Stimulated activated effector memory CD8-positive, alpha-beta T cell treated with anti-CD3 and anti-CD28 coated beads, Interleukin-12 subunit alpha, Interleukin-12 subunit beta, amount 100 ng/mL, for 72 hours (primary cell): ENCODE results near the gene VWA3B.
A peak's percentile ranks its signal among the peaks of the same experiment; 100 is the strongest.
"Not testable (repeated sequence)": the region's sequence is repeated elsewhere in the genome, so short reads cannot be mapped to it uniquely, and the experiment has no call there.

ENCODE experiments used
- ATAC-seq: fragments of 150-1000 bp; cut with Tn5 transposase; 2 replicates; pipeline ENCODE4 v1.10.0; 2021
- DNase-seq, 2 donors: peaks; one replicate each; pipeline ENCODE4 v3.0.0; 2021 to 2022; ENCODE audit warnings: low spot score in 2 of 2
- H3K27ac Mint-ChIP-seq: one replicate; pipeline ENCODE4 v1.8.0; 2022; ENCODE audit warnings: mild to moderate bottlenecking, mixed read lengths
- H3K36me3 Mint-ChIP-seq: one replicate; pipeline ENCODE4 v1.8.0; 2022; ENCODE audit warnings: mild to moderate bottlenecking, mixed read lengths
- H3K4me1 Mint-ChIP-seq: one replicate; pipeline ENCODE4 v1.8.0; 2022; ENCODE audit warnings: mixed read lengths
- H3K4me3 Mint-ChIP-seq: one replicate; pipeline ENCODE4 v1.8.0; 2022; ENCODE audit warnings: mild to moderate bottlenecking, mixed read lengths
- H3K9me3 Mint-ChIP-seq: one replicate; pipeline ENCODE4 v1.8.0; 2022; ENCODE audit warnings: mixed read lengths

VWA3B gene

DNA sequence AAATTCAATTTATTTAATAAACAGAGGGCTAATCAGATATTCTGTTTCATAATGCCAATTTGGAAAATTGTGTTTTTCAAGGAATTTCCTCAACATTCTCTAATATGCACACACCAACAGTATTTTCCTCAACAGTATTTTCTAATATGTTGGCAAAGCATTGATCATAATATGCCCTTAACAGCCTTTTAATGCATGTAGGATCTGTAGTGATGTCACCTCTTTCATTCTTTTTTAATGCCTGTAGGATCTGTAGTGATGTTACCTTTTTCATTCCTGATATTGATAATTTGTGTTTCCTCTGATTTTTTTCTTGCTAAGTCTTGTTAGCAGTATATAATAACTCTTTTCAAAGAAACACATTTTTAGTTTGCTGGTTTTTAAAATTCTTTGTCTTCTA lies 15.9 kb downstream of the VWA3B start:
- Mint-ChIP-seq H3K27ac (no peak overlapping the region), H3K4me3 (no peak overlapping the region), H3K36me3 (no peaks in the 10 kb centered on the region), H3K9me3 (peaks cover 16% of the 10 kb centered on the region), H3K4me1 (no peaks in the 10 kb centered on the region)
- no peak for ATAC-seq
- no peak for DNase-seq

DNA sequence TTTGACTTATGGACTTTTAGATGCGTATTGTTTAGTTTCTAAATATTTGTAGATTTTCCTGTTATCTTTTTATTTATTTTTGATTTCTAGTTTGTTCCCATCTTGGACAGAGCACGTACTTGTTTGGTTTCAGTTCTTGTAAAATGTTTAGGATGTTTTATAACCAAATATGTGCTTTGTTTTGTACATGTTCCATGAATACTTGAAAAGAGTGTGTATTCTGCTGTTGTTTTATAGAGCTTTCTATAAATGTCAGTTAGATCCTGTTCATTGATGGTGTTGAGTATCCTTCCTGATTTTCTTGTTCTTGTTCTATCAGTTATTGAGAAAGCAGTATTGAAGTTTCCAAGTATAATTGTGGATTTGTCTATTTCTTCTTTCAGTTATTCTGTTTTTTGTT lies 21.1 kb downstream of the VWA3B start:
- DNase-seq: no peak
- Mint-ChIP-seq H3K9me3 (peaks cover 19% of the 10 kb centered on the region), H3K36me3 (no peaks in the 10 kb centered on the region), H3K4me1 (no peaks in the 10 kb centered on the region), H3K27ac (no peak overlapping the region), H3K4me3 (no peak overlapping the region)
- ATAC-seq: no peak

DNA sequence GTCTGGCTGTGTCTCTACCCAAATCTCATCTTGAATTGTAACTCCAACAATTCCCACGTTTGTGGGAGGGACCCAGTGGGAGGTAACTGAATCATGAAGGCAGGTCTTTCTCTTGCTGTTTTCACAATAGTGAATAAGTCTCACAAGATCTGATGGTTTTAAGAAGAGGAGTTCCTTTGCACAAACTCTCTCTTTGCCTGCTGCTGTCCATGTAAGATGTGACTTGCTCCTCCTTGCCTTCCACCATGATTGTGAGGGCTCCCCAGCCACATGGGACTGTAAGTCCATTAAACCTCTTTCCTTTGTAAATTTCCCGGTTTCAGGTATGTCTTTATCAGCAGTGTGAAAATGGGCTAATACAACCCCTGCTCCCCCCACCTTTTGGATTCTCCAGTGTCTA lies 23.8 kb downstream of the VWA3B start:
- Mint-ChIP-seq H3K27ac (no peak overlapping the region), H3K9me3 (peaks cover 11% of the 10 kb centered on the region), H3K36me3 (no peaks in the 10 kb centered on the region), H3K4me1 (no peaks in the 10 kb centered on the region), H3K4me3 (no peak overlapping the region)
- ATAC-seq (no peak), DNase-seq (no peak)

DNA sequence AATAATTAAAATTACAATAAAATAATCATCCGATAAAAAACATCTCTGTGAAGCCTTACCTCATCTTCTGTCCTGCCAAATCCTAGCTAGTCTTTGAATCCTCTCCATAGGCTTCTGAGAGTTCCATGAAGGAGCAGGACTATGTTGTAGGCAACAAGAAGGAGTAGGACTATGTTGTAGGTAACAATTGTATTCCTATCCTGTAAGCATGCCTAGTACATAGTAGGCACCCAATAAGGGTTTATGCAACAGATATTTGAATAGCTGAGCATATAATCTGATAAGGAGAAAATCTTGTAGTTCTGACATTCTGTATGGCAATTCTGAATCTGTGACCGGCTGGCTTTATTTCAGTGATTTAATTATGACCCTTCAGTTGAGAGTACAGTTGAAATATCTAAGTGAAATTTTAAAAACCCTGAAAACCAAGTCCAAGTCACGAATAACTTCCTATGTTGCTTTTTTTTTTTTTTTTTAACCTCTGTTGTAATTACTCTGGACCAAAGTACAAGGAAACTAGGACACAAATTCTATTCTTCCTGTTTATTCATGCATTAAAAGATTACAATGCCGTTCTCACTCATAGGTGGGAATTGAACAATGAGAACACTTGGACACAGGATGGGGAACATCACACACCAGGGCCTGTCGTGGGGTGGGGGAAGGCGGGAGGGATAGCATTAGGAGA lies 27.8 kb downstream of the VWA3B start:
- no peak for ATAC-seq
- Mint-ChIP-seq H3K4me3 (no peak overlapping the region), H3K9me3 (peaks cover 11% of the 10 kb centered on the region), H3K4me1 (no peaks in the 10 kb centered on the region), H3K27ac (no peak overlapping the region), H3K36me3 (no peaks in the 10 kb centered on the region)
- no peak for DNase-seq

DNA sequence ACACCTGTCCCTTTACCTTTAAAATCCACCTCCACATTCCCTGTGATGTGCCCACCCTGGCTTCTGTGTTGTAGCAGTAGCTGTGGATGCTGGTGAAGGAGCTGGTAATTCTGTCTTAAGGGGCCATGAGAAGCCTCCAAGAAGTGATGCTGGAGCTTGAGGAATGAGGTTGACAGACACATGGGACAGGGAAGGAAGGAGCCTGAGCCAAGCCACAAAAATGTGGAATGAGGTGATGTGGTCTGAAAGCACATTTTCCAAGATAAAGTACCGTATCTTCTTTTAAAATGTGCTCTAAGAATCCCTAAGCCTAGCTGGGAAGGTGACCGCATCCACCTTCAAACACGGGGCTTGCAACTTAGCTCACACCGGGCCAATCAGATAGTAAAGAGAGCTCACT lies 31.2 kb downstream of the VWA3B start:
- ATAC-seq: no peak
- Mint-ChIP-seq H3K4me1 (peaks cover 2% of the 10 kb centered on the region), H3K36me3 (no peaks in the 10 kb centered on the region), H3K4me3 (no peak overlapping the region), H3K27ac (no peak overlapping the region), H3K9me3 (no peaks in the 10 kb centered on the region)
- DNase-seq: no peak

DNA sequence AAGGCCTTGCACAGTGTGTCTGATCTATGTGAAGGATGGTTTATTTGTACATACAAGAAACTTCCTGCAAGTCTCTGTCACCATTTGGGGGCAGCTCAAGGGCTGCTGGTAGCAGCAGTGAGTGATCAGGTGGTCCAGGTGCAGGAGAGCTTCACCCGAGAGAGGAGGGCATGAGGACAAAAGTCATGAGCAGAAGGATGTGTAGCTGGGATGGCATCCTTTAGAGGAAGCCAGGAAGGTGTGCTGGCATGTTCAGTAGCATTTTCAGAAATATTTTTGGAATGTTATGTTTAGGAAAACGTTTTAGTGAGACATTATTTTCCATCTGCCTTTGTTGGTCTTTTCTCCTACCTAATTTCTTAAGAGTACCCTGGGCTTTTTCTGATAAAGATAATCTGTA lies 31.9 kb downstream of the VWA3B start:
- Mint-ChIP-seq H3K27ac (no peak overlapping the region), H3K4me3 (no peak overlapping the region)

DNA sequence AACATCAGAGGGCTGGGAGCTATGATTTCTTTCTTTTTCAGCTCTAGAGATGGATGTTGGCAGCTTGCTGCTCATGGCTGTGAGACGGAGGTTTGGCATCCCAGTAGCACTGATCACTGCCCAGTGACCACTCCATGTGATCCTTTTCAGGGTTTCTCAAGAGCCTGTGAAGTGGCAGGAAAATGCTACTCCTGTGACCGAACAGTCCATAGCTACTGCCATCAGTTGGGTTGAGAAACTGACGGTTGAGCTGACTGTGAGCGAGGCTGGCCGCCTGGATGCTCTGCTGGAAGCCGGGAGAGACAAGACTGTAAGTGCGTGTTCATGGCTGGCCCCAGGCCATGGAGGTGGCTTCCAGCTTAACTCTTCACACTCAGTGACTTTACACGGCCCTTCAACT lies 34.2 kb downstream of the VWA3B start:
- peaks cover 6% of the 10 kb centered on the region for H3K4me1 Mint-ChIP-seq
- no peaks in the 10 kb centered on the region for H3K36me3 Mint-ChIP-seq
- no peak overlapping the region for H3K27ac Mint-ChIP-seq
- H3K9me3 Mint-ChIP-seq: no peaks in the 10 kb centered on the region
- DNase-seq: peak in 1 of 2 donors; percentile 40
- H3K4me3 Mint-ChIP-seq: no peak overlapping the region
- no peak for ATAC-seq

More for the DNA sequence above, 31.9 kb downstream of the VWA3B start:
- no peaks in the 10 kb centered on the region for H3K9me3 Mint-ChIP-seq
- no peaks in the 10 kb centered on the region for H3K36me3 Mint-ChIP-seq
- H3K4me1 Mint-ChIP-seq: peaks cover 6% of the 10 kb centered on the region
- DNase-seq: no peak
- no peak for ATAC-seq

DNA sequence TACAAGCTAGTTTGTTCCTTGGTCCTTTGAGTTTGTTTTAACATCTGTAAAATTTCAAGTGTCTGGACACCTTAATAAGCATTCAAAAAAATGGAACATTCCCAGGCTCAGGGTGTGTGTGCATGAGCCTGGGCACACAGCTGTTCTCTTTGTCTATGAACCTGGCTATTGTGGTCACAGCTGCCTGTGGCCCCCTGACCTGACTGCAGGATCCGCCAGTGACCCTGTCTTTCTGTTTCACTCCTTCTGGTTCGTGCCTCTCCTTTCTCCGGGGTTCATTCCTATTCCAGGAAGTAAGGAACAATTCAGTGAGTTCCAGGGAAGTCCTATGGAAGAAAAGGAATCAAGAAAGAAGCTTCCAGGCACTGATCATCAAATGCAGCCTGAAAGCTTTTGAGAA lies 35.6 kb downstream of the VWA3B start:
- Mint-ChIP-seq H3K9me3 (no peaks in the 10 kb centered on the region), H3K27ac (no peak overlapping the region), H3K36me3 (no peaks in the 10 kb centered on the region), H3K4me3 (no peak overlapping the region), H3K4me1 (peaks cover 6% of the 10 kb centered on the region)
- no peak for ATAC-seq
- DNase-seq: no peak

DNA sequence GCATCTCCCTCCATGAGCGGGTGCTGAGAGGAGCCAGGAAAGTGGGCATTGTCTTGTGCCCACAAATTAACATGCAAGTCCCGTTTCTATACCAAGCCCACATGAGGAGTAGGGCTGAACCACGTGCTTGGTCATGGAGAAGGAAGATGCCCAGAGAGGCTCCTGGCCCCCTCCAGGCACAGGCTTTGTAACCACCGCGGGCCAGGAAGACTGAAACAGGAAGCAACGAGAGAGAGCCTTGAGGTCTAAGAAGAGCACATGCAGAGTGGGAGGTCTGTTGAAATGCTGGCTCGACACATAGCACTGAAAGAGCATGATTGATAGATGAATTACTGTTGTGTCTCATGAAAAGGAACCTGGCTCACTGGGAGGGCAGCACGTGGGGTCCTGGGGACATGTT lies 36.3 kb downstream of the VWA3B start:
- Mint-ChIP-seq H3K27ac (no peak overlapping the region), H3K9me3 (no peaks in the 10 kb centered on the region), H3K36me3 (no peaks in the 10 kb centered on the region), H3K4me3 (no peak overlapping the region), H3K4me1 (peaks cover 6% of the 10 kb centered on the region)
- peak in 1 of 2 donors; percentile 35 for DNase-seq
- peak; percentile 43 for ATAC-seq

DNA sequence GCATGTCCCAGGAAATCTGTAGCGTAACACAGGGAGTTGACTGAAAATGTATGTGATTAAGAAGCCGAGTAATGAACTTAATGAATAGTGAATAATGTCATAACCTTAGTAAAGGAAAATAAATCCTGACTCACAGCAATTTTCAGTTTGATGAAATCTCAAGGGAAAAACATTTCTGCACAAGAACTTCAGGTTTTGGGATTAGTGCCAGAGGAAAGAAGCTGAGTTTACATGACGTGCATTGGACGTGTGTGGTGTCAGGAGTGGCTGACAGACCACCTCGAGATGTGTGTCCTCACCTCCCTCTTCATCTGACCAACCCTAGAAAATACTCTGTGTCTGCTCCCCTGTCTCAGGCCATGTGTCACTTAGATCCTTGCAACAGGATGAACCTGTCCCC lies 39.1 kb downstream of the VWA3B start:
- no peak overlapping the region for H3K4me3 Mint-ChIP-seq
- no peak for DNase-seq
- H3K27ac Mint-ChIP-seq: no peak overlapping the region
- H3K4me1 Mint-ChIP-seq: peaks cover 6% of the 10 kb centered on the region
- no peaks in the 10 kb centered on the region for H3K36me3 Mint-ChIP-seq
- H3K9me3 Mint-ChIP-seq: no peaks in the 10 kb centered on the region
- no peak for ATAC-seq

DNA sequence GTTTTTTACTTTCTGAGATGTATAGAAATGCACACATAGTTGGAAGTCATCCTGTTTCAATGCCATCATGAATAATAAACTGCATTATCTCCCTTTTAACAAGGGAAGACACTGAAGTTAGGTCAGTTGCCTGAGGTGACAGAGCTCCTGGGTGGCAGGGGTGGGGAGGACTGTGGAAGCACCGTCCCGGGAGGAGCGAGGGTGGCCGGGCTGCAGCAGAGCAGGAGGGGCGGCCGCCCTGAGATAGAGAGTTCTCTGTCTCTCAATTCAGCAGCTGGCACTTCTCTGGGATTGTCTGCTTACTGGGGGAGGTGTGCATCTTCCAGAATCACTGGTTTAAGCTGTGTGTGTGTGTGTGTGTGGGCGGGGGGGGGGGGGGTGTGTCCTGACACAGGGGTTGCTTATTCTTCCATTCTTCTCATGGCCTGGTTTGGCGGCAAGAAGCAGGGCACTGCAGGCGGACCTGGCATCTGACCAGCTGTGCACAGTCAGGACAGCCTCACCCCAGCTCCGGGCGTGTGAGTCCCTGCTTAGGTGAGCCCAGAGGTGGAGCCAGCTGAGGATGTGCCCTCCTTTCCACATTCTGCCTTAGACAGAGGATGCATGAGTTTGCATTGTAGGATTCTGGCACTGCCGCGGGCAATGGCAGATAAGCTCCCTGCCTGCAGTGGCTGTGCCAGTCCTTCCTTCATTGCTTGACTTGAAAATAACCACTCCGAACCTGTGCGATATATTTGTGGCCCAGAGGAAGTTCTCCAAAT lies 40.4 kb downstream of the VWA3B start:
- Mint-ChIP-seq H3K9me3 (no peaks in the 10 kb centered on the region), H3K4me1 (peaks cover 6% of the 10 kb centered on the region), H3K36me3 (no peaks in the 10 kb centered on the region), H3K27ac (no peak overlapping the region), H3K4me3 (no peak overlapping the region)
- DNase-seq (peak in 1 of 2 donors; percentile 2), ATAC-seq (no peak)

DNA sequence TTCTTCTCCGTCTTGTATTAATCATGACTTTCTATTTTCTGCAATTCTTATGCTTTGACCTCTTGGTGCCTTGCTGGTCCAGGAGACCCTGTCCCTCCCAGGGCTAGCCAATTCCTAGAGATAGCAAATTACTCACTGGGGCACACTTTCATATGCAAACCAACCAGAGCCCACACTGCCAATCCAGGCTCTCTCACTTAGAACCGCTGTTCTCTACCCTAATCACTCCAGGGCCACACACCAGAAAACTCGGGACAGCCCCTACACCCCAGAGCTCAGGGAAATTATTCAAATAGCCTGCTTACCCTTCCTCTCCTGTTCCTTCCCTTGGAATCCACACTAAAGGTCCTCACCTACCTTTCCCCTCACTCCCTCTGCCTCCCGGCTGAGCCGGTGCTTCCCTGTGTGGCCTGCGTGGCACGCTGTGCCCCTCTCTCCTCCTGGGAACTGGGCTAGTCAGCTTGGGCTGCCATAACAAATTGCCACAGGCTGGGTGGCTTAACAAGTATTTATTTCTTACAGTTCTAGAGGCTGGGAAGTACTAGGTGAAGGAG lies 41.7 kb downstream of the VWA3B start:
- peak in 1 of 2 donors; percentile 39 for DNase-seq

DNA sequence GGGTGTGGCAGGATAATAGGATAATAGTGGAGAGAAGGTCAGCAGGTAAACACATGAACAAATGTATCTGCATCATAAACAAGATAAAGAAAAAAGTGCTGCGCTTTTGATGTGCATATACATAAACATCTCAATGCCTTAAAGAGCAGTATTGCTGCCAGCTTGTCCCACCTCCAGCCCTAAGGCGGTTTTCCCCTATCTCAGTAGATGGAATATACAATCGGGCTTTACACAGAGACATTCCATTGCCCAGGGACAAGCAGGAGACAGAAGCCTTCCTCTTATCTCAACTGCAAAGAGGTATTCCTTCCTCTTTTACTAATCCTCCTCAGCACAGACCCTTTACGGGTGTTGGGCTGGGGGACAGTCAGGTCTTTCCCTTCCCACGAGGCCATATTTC lies 43.1 kb downstream of the VWA3B start:
- H3K36me3 Mint-ChIP-seq, H3K27ac Mint-ChIP-seq, H3K9me3 Mint-ChIP-seq, H3K4me3 Mint-ChIP-seq, ATAC-seq, DNase-seq: not testable (repeated sequence)
- peaks cover 20% of the 10 kb centered on the region for H3K4me1 Mint-ChIP-seq

More for the DNA sequence above, 41.7 kb downstream of the VWA3B start:
- Mint-ChIP-seq H3K9me3 (no peaks in the 10 kb centered on the region), H3K27ac (no peak overlapping the region), H3K4me1 (peaks cover 6% of the 10 kb centered on the region), H3K36me3 (no peaks in the 10 kb centered on the region), H3K4me3 (no peak overlapping the region)
- ATAC-seq: no peak

DNA sequence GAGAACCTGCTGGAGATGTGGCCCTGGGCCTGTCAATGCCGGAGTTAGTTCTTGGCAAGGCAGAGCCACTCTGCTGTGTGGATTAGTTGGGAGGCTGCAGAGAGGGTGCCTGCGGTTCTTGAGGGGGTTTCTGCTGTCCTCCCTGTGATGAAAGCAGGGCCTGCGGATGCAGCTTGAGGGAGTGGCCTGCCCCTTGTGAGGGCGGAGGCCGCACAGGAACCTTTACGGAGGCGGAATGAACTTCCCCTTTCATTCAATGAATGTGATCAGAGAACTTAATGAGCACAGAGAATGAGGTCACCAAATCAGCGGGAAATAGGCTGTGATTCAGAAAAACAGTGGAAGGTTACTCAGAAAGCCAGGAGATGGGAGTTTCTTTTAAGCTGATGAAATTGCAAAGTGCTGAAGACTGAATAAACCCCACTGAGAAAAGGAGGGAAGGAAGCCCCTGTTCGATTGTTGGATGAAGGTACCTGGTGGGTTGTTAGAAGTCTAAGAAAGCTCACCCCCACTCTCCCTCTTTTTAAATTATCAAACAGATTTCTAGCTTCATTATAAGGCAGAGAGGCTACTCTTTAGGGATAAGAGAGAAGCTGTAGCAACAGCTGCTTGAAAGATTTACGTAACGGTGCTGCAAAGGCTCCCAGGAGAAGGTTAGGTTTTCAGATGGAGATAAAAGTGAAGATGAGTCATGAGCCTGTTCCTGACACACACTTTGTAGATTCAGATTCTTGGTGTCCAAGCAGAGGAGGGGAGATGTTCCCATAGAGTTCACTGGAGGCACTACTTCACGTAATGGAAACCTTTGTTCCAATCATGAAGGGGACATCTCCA lies 47.4 kb downstream of the VWA3B start:
- H3K9me3 Mint-ChIP-seq: no peaks in the 10 kb centered on the region
- H3K4me3 Mint-ChIP-seq: peak overlapping the region; percentile 13
- ATAC-seq (peak; percentile 94), DNase-seq (peak; percentile 10 to 63)
- no peaks in the 10 kb centered on the region for H3K36me3 Mint-ChIP-seq
- H3K4me1 Mint-ChIP-seq: peaks cover 26% of the 10 kb centered on the region
- H3K27ac Mint-ChIP-seq: peak overlapping the region; percentile 48

DNA sequence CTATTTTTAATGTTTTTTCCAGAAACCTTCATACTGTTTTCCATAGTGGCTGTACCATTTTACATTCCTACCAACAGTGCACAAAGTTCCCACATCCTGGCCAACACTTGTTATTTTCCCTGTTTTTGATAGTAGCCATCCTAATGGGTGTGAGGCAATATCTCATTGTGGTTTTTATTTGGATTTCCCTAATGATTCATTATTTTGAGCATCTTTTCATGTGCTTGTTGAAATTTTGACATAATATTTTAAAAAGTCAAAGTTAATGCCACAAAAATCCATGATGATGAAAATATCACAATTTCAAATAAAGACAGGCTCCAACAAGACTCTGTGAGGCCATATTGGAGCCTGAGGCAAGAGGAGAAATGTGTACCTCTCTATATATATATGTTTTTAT lies 50.2 kb downstream of the VWA3B start:
- H3K4me1 Mint-ChIP-seq: peaks cover 32% of the 10 kb centered on the region
- ATAC-seq: no peak
- H3K36me3 Mint-ChIP-seq: no peaks in the 10 kb centered on the region
- no peak for DNase-seq
- H3K4me3 Mint-ChIP-seq: no peak overlapping the region
- H3K27ac Mint-ChIP-seq: no peak overlapping the region
- H3K9me3 Mint-ChIP-seq: no peaks in the 10 kb centered on the region
